ENCODE measurements around the gene FKBP2.

FKBP2 gene

DNA sequence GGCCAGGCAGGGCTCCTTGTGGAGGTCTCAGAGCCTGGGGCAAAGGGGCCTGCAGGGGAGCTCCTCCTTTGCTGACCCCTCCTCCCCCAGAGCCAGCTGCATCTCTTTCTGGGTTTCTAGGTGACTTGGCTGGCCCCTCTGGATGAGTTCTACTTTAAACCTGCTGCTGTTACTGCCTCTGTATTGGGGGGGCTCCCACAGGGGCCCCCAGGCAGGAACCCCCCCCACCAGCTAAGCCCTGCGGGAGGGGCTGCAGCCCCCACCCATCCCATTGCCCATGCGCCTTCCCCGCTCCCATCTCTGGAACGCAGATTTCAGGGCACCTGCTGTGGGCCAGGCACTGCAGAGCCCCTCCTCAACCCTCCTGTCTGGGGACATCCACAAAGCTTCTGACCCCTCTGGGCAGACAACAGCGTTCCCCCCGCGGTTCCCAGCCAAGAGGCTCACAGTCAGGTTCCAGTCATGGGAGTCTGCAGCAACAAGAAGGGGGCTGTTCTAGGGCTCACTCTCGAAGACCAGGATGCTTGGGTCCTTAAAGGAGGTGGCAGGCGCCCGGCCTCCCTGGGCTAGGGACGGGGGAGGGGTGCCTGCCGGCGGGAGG is 9.6 kb downstream of the FKBP2 start:
- no peak for DNase-seq

DNA sequence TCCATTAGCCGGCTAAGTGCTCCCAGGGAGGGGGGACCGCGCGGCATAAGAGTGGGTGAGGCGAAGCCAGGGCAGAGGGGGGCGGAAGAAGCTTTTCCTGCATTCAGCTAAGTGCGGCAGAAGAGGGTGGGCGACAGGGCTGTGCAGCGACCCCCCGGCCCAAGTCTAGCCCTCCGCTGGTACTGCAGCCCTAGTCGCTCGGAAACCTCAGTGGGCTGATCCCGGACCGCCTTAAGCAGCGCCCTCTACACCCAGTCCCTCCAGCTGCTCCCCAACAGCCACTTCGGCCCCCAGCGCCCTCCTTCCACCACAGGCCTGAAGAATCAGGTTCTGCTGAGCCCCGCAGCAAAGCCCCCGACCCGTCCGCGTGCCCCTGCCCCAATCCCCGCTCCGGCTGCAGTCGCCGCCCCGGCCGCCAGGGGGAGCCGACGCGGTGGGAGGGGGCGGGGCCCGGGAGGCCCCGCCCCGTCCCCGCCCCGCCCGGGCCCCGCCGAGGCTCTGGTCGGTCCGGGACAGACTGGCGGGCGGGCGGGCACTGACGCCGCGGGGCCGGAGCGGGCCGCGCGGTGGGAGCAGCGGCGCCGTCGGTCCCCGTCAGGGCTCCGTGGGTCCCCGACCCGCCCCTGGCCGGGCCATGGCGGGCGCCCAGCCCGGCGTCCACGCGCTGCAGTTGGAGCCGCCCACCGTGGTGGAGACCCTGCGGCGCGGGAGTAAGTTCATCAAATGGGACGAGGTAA is 10.3 kb downstream of the FKBP2 start, which contains the start of gene PLCB3:
PLCB3 (plus strand) TSS at position 515 of the 737 bp plus-strand sequence; CDS start at position 635, 120 bp downstream.
- peak; percentile 54 for DNase-seq

DNA sequence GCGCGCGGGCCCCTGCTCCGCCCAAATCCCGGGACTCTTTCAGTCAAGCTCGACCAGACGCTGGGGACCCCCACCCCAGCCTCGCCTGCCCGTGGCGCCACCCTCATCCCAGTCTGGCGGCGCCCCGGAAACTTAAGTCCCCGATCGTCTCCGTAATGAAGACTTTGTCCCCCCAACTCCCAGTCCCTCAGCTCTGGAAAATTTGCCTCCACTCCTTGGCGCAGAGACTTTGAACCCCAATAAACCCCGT is 10.8 kb downstream of the FKBP2 start:
- DNase-seq = no peak

DNA sequence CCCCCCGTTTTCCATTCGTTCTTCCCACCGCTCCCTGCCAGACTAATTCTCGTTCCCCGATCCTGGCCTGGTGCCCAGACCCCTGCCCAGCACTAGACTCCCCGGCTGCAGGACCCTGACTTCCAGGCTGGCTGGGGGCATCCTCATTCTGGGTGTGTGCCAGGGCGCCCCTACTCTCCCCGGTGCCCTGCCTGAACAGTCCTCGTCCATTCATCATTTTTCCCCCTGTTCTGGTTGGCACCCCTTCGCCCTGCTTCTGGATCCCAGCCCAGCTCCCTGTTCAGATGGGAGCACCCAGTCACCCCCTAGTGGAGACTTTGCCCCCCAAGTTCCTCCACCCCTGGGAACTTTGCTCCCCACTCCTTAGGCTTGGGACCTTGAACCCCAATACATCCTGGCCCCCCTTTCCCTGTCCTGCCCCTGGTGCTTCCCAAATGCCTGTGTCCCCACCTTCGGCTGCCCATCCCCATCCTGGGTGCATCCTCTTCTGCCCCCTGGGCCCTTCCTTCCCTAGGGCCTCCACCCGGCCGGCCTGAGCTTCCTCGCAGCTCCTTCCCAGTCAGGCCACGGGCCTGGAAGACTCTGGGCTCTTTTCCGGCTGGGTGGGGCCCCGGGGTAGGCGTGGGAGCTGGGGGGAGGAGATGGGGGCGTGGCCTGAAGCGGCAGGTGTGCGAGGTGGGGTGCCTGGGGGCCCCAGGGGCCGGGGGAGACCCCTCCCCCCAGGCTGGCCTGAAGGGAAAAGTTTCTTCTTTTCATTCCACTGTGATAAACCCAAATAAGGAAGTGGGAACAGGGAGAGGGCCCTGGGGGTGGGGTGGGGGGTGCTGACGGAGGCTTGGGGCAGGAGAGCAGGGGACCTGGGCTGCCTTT is 11.3 kb downstream of the FKBP2 start:
- peak; percentile 42 for DNase-seq

DNA sequence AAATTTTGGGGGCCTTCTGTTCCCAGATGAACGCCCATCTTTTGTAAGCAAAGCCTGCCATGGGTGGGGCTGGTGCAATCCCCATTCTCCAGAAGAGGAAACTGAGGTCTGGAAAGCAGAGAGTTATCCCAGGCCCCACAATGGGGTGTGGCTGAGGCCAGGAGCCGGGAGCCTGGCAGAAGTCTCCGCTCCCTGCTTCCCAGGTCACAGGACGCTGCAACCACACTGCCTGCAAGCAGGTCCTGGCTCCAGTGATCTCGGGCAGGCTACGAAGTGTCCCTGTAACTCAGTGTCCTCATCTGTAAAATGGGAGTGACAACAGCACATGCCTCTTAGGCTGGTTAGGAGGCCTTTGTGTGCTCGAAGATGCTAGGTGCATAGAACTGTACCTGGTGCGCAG is 12.1 kb downstream of the FKBP2 start:
- DNase-seq = no peak

DNA sequence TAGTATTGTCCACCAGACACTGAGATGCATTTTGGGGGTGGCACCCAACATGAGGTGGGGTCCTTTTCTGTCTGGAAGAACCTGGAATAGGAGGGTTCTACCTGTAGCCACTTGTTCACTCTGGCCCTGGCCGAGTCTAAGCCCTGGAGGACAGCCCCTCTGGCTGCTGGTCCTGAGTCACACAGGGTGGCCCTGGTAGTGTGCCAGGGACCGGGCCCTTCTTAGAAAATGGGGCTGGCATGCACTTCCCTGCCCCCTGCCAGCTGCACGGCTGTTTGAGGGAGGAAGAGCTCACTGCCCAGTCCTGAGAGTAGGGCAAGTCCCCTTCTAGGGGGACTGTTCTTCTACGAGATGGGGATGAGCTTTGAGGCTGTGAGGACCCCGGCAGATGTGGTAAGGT is 12.6 kb downstream of the FKBP2 start:
- no peak for DNase-seq

DNA sequence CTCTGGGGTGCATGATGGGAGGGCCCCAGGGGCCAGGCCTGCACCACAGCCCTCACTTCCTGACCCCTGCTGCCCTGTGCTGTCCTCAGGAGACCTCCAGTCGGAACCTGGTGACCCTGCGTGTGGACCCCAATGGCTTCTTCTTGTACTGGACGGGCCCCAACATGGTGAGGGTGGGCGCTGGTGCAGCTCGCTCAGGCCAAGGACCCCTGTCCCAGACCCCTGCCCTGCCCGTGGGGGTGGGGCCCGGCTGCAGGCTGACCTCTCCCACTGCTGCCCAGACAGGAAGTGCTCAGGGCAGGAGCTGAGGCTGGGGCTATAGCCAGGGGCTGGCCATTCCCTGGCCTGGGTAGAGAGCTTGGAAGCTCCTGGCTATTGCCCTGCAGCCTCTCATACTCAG is 13.4 kb downstream of the FKBP2 start:
- DNase-seq = no peak

DNA sequence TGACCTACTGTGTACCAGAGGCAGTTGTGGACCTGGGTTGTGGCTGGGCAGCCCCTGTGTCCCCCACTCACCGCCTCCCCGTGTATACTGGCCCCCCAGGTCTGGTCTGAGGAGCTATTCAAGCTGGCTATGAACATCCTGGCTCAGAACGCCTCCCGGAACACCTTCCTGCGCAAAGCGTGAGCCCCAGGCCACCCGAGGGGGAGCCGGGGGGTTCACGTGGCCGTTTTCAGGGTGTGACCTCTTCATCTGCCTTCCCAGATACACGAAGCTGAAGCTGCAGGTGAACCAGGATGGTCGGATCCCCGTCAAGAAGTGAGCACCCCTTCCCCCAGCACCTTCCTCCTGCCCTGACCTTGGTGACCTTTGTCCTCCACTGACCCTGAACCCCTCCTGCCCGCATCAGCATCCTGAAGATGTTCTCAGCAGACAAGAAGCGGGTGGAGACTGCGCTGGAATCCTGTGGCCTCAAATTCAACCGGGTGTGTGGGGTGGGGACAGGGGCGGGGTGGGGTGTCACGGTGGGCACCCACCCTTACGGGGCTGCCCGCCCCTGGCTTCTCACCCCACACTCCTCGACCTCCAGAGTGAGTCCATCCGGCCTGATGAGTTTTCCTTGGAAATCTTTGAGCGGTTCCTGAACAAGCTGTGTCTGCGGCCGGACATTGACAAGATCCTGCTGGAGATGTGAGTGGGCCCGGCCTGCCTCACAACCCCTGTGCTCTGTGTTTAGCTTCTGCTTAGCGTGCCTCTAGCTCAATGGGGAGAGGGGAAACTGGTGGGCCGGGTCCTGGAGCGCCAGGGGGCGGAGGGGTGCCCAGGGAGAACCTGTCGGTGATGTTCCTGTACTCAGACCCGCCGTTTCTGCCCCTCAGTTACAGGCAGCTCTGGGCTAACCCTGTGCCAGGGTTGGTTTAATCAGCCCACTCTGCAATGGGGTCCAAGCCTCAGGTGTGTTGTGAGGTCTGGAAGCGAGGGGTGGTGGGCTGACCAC is 14.5 kb downstream of the FKBP2 start:
- DNase-seq = no peak

DNA sequence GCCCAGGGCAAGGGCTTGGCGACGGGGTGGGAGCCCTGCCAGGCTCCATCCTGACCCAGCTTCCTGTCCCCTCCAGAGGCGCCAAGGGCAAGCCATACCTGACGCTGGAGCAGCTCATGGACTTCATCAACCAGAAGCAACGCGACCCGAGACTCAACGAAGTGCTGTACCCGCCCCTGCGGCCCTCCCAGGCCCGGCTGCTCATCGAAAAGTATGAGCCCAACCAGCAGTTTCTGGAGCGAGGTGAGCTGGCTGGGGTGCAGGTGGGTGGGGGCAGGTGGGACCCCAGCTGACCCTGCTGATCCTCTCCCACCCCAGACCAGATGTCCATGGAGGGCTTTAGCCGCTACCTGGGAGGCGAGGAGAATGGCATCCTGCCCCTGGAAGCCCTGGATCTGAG is 15.4 kb downstream of the FKBP2 start:
- DNase-seq = no peak

DNA sequence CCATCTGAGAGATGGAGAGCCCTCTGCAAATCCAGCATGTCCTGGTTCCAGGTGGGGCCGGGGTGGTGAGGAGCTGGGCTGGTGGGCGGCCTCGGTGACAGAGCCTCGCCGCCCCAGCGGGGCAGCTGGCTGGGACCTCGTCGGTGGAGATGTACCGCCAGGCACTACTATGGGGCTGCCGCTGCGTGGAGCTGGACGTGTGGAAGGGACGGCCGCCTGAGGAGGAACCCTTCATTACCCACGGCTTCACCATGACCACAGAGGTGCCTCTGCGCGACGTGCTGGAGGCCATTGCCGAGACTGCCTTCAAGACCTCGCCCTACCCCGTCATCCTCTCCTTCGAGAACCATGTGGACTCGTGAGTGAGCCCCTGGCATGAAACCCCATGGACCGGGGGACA is 17.5 kb downstream of the FKBP2 start:
- DNase-seq = no peak

DNA sequence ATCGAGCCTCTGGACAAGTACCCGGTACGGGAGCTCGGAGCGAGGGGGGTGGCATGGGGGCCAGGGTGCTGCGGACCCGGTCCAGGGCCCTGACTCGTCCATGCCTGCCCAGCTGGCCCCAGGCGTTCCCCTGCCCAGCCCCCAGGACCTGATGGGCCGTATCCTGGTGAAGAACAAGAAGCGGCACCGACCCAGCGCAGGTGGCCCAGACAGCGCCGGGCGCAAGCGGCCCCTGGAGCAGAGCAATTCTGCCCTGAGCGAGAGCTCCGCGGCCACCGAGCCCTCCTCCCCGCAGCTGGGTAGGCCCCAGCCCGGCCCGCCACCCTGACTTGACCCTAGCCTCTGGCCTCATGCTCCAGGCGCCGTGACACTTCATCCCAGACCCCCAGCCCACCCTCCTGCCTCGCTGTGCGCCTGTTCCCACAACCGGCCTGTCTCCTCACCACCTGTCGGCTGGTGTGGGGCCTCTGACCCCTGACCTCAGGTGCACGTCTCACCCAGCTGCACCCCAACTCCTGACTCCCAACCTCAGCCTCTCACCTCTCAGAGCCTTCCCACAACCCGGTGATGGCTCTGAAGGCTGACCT is 18.1 kb downstream of the FKBP2 start:
- no peak for DNase-seq

DNA sequence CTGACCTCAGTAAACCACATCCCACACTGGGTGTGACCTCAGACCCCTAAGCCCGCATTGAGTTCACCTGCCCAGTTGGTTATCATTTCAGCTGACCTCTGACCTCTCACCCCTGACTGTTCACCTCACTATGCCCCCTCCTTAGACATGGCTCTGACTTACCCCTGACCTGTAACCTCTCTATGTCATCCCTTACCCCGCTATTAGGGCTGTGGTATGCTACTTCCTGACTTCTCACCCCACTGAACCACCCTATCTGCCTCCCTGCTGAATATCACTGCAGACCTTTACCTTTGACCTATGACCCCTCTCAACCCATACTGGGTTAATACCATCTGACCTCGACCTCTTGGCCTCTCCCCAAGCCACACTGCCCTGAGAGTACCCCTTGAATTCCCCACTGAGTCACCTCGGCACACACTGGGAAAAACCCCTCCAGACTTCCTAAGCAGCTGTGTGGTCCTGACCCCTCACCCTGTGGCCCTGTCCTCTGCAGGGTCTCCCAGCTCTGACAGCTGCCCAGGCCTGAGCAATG is 18.7 kb downstream of the FKBP2 start:
- DNase-seq = no peak

DNA sequence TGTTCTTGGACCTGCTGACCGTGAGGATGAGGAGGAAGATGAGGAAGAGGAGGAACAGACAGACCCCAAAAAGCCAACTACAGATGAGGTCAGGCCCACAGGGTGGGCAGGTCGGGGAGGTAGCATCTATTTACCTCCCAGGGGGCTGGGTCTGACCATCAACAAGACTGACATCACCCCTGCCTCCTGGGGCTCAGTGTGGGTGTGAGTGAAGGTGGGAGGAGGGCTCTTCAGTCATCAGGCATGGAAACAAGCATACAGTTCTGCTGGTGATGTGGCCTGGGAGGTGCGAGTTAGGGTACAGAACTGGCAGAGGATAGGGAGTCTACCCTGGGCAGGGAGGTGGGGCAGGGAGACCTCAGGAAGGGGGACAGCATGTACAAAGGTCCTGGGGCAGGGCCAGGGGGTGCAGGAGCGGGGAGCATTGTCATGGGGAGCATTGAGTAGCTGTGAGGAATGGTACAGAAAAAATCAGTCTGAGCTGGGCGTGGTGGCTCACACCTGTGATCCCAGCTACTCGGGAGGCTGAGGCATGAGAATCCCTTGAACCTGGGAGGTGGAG is 19.3 kb downstream of the FKBP2 start:
- DNase-seq = no peak

DNA sequence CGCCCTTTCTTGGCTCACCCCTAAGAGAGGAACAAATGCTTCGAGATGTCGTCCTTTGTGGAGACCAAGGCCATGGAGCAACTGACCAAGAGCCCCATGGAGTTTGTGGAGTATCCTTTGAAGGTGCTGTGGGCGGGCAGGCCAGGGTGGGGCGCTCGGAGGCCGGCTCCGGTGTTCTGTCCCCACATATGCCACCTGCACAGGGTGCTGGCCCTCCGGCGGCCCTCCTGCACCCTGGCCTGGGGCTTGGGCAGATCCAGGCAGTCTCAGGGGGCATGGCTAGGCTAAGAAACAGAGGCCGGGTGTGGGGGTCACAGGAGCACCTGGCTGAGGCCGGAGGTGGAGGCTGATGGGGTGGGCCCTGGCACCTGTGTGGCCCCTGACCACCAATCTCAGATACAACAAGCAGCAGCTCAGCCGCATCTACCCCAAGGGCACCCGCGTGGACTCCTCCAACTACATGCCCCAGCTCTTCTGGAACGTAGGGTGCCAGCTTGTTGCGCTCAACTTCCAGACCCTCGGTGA is 20.7 kb downstream of the FKBP2 start:
- DNase-seq = no peak

DNA sequence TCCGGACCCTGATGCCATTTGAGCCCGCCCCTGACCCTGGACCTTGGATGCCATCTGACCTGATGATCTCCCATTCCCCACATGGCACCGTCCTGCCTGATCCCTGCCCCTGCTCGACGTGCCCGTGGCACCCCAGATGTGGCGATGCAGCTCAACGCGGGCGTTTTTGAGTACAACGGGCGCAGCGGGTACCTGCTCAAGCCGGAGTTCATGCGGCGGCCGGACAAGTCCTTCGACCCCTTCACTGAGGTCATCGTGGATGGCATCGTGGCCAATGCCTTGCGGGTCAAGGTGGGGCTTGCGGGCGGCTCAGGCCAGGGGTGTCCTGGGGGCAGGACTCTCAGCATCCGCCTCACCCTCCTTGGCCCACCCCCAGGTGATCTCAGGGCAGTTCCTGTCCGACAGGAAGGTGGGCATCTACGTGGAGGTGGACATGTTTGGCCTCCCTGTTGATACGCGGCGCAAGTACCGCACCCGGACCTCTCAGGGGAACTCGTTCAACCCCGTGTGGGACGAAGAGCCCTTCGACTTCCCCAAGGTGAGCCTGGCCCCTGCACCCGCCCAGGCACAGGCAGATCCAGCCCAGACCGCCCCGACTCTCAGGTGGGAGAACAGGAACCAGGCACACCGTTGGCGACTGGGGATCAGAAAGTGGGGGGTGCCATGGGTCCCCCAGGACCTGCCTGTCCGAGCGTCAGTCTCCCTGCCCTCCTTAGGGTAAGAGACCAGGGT is 21.5 kb downstream of the FKBP2 start:
- no peak for DNase-seq

DNA sequence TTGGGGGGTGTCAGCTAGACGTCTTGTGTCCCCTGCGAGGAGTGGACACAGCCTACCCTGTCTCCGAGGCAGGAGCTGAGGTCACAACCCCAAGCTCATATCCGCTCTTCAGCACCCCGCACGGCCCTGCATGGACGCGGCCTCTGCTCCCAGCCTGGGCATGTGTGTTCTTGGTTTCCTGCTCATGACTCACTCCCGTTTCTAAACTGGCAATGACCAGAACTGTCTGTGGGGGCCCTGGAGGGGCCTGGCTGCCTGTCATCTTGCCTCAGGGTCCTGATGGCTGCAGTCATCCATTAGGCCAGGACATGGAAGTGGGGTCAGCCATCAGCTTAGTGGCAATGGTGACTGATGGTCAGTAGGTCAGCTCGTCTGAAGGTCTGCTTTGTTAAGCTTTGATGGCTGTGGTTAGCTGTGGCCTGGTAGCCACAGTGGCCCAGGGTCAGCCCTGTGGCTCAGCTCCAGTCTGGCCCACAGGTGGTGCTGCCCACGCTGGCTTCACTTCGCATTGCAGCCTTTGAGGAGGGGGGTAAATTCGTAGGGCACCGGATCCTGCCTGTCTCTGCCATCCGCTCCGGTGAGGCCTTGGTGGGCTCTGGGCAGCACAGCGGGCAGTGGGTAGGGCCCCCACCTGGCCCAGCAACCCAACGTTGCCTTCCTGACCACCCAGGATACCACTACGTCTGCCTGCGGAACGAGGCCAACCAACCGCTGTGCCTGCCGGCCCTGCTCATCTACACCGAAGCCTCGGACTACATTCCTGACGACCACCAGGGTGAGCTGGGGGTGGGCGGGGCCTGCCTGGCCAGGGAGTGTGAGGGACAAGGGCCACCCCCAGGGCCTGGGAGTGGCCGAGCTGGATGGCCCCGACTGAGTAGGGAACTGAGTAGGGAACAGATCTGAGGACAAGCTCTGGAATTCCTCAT is 22.4 kb downstream of the FKBP2 start:
- DNase-seq = peak; percentile 34

DNA sequence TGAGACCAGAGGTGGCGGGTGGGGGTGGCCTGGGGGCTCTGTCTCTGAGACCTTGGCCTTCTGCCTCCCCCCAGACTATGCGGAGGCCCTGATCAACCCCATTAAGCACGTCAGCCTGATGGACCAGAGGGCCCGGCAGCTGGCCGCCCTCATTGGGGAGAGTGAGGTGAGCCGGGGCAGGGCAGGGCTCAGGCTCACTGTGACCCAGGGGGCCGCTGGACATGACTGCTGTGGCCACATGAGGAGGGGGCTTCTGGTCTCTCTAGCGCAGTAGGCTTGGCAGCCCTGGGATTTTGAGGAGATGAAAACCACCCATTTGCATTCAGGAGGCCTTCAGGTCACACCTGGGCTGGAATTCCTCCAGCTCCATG is 23.0 kb downstream of the FKBP2 start:
- no peak for DNase-seq

DNA sequence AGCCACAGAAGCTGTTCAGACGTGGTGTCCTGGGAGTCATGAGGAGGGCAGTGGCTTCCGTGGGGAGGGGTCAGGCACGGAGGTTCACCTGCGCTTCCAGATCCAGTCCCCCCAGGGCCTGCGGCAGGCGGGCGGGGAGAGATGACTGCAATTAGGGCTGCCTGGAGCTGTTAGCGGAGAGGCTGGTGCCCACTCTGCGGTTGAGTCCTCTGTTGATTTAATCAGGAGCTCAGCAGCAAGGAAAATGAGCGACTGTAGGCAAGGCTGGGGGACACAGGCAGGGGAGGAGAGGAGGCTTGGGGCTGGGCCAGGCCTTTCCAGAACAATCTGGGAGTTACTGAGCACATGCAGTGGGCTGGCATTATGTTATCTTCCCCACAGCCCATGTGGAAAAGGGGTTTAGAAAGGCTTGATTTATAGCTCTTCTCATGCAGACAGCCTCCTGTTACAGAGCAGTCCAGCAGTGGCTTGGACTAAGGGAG is 23.5 kb downstream of the FKBP2 start:
- no peak for DNase-seq
